H1 (cell line): Measurements from ENCODE around the gene ZNF608. TPM values are rescaled to one million over a fixed set of nuclear protein-coding genes. Genes with fewer than 3 reads are reported as not detected.

Experiments
- CTCF ChIA-PET: fragments of 300-600 bp; sonication (Branson Sonifier 250); formaldehyde crosslinking; loops from one replicate; lab custom pipeline; 2021; ENCODE audit not compliant: partially characterized antibody; lab: Charles Lee
- POLR2A ChIA-PET: fragments of 300-600 bp; sonication (Branson Sonifier 250); formaldehyde crosslinking; loops from one replicate; lab custom pipeline; 2021; ENCODE audit warnings: inconsistent platforms; ENCODE audit not compliant: partially characterized antibody; lab: Charles Lee
- DNase-seq, 2 experiments: peaks; one replicate each; pipeline versions ENCODE4 v3.0.0 to v3.0.0-alpha.2; 2010 to 2022; ENCODE audit warnings: low spot score in 2 of 2, low read depth in 1 of 2, mixed read lengths in 1 of 2
- FAIRE-seq: peaks from 2 replicates; lab custom pipeline; 2011; peaks lifted over from hg19 to GRCh38; lab: Jason Lieb, UNC
- H2AFZ ChIP-seq: 2 replicates; pipeline ENCODE4 v1.8.1; 2012; ENCODE audit warnings: low read length, inconsistent platforms
- H2AK5ac ChIP-seq: 2 replicates; pipeline ENCODE4 v1.6.1; 2013; ENCODE audit warnings: low read depth, low read length
- H2BK120ac ChIP-seq: replicated peaks from 2 replicates; pipeline ENCODE3; 2013; ENCODE audit warnings: low read depth, low read length, inconsistent platforms
- H2BK12ac ChIP-seq: 2 replicates; pipeline ENCODE4 v1.6.1; 2013; ENCODE audit warnings: low read depth, low read length
- H2BK15ac ChIP-seq: 2 replicates; pipeline ENCODE4 v1.6.1; 2013; ENCODE audit warnings: low read length
- H2BK20ac ChIP-seq: 2 replicates; pipeline ENCODE4 v1.6.1; 2013; ENCODE audit warnings: low read length
- H2BK5ac ChIP-seq: 2 replicates; pipeline ENCODE4 v1.6.1; 2013; ENCODE audit warnings: low read depth, low read length
- H3K14ac ChIP-seq: 2 replicates; pipeline ENCODE4 v1.6.1; 2013; ENCODE audit warnings: inconsistent platforms; ENCODE audit not compliant: insufficient read length
- H3K18ac ChIP-seq: 2 replicates; pipeline ENCODE4 v1.6.1; 2013; ENCODE audit warnings: low read length; ENCODE audit errors: extremely low read depth
- H3K23ac ChIP-seq: 2 replicates; pipeline ENCODE4 v1.6.1; 2013; ENCODE audit warnings: inconsistent platforms; ENCODE audit not compliant: insufficient read length
- H3K23me2 ChIP-seq: 2 replicates; pipeline ENCODE4 v1.6.1; 2013; ENCODE audit warnings: low read depth, low read length
- H3K27ac ChIP-seq: 2 replicates; pipeline ENCODE4 v1.6.1; 2011; ENCODE audit warnings: low read depth, low read length, inconsistent platforms
- H3K27me3 ChIP-seq, 4 experiments: replicated peaks in 1 of 4; 1 replicate in 1 of 4; 2 replicates in 3 of 4; pipeline versions ENCODE4 v1.6.1 to v1.8.1; 2011 to 2013; ENCODE audit warnings: low read length in 3 of 4, mild to moderate bottlenecking in 3 of 4, inconsistent platforms in 2 of 4, mixed read lengths in 2 of 4, moderate library complexity in 1 of 4; ENCODE audit not compliant: control insufficient read depth in 3 of 4, insufficient read depth in 3 of 4; ENCODE audit errors: extremely low read depth in 1 of 4
- H3K36me3 ChIP-seq, 4 experiments: 2 replicates each; pipeline versions ENCODE4 v1.6.1 to v1.8.1; 2011 to 2013; ENCODE audit warnings: mild to moderate bottlenecking in 4 of 4, low read length in 3 of 4, moderate library complexity in 2 of 4, control low read depth in 1 of 4, inconsistent platforms in 1 of 4; ENCODE audit not compliant: insufficient read depth in 4 of 4, control insufficient read depth in 2 of 4
- H3K4ac ChIP-seq: replicated peaks from 2 replicates; pipeline ENCODE3; 2013; ENCODE audit warnings: low read length, low read depth, mixed read lengths, inconsistent platforms; ENCODE audit not compliant: insufficient read length
- H3K4me1 ChIP-seq, 4 experiments: replicated peaks in 1 of 4; 1 replicate in 1 of 4; 2 replicates in 3 of 4; pipeline versions ENCODE4 v1.6.1 to v1.8.1; 2011 to 2013; ENCODE audit warnings: low read length in 3 of 4, inconsistent platforms in 2 of 4, mixed read lengths in 1 of 4; ENCODE audit not compliant: insufficient read depth in 4 of 4, control insufficient read depth in 3 of 4
- H3K4me2 ChIP-seq, 2 experiments: 2 replicates each; pipeline versions ENCODE4 v1.6.1 to v1.8.1; 2011 to 2013; ENCODE audit warnings: low read depth in 2 of 2, low read length in 2 of 2, control low read depth in 1 of 2, inconsistent platforms in 1 of 2, mild to moderate bottlenecking in 1 of 2; ENCODE audit not compliant: insufficient read depth in 1 of 2
- H3K4me3 ChIP-seq, 4 experiments: fragments of 200-600, 300-600 bp in 1 of 4; sonication (generic), shearing (Covaris generic), sonication (Bioruptor Twin) in 1 of 4; 2 replicates each; pipeline versions ENCODE4 v1.5.1 to v1.8.1; 2011 to 2016; ENCODE audit warnings: low read length in 4 of 4, low read depth in 3 of 4, control low read depth in 2 of 4, inconsistent platforms in 2 of 4, mild to moderate bottlenecking in 2 of 4, mixed read lengths in 1 of 4, moderate library complexity in 1 of 4; ENCODE audit not compliant: insufficient read depth in 2 of 4; ENCODE audit errors: extremely low read depth in 1 of 4
- H3K56ac ChIP-seq: replicated peaks from 2 replicates; pipeline ENCODE3; 2013; ENCODE audit warnings: low read depth, mild to moderate bottlenecking, mixed read lengths, low read length, inconsistent platforms; ENCODE audit not compliant: insufficient read length
- H3K79me1 ChIP-seq: 2 replicates; pipeline ENCODE4 v1.6.1; 2013; ENCODE audit warnings: low read depth, low read length, control low read depth
- H3K79me2 ChIP-seq, 2 experiments: 2 replicates each; pipeline versions ENCODE4 v1.6.1 to v1.8.1; 2012 to 2013; ENCODE audit warnings: low read length in 2 of 2, mild to moderate bottlenecking in 2 of 2, inconsistent platforms in 1 of 2; ENCODE audit not compliant: insufficient read depth in 2 of 2, control insufficient read depth in 1 of 2
- H3K9ac ChIP-seq, 4 experiments: replicated peaks in 1 of 4; 1 replicate in 1 of 4; 2 replicates in 3 of 4; pipeline versions ENCODE4 v1.6.1 to v1.8.1; 2011 to 2013; ENCODE audit warnings: low read depth in 3 of 4, low read length in 3 of 4, control low read depth in 2 of 4, mild to moderate bottlenecking in 2 of 4, moderate library complexity in 2 of 4, inconsistent platforms in 1 of 4; ENCODE audit errors: extremely low read depth in 1 of 4
- H3K9me3 ChIP-seq, 2 experiments: 2 replicates each; pipeline versions ENCODE4 v1.6.1 to v1.8.1; 2012 to 2013; ENCODE audit warnings: mild to moderate bottlenecking in 2 of 2, moderate library complexity in 2 of 2, control low read depth in 1 of 2, inconsistent platforms in 1 of 2, low read depth in 1 of 2, low read length in 1 of 2, mixed read lengths in 1 of 2; ENCODE audit not compliant: insufficient read depth in 2 of 2
- H4K20me1 ChIP-seq, 2 experiments: replicated peaks in 1 of 2; 2 replicates each; pipeline versions ENCODE3 to v1.8.1; 2011 to 2013; ENCODE audit warnings: inconsistent platforms in 2 of 2, low read length in 2 of 2, mild to moderate bottlenecking in 1 of 2; ENCODE audit not compliant: insufficient read depth in 2 of 2, control insufficient read depth in 1 of 2
- H4K5ac ChIP-seq: 2 replicates; pipeline ENCODE4 v1.6.1; 2013; ENCODE audit warnings: low read length, low read depth, mixed read lengths, inconsistent platforms; ENCODE audit not compliant: insufficient read length
- H4K8ac ChIP-seq: 2 replicates; pipeline ENCODE4 v1.8.0; 2013; ENCODE audit warnings: mild to moderate bottlenecking, moderate library complexity, low read length, inconsistent platforms; ENCODE audit not compliant: insufficient read depth; ENCODE audit errors: extremely low read depth
- H4K91ac ChIP-seq: replicated peaks from 2 replicates; pipeline ENCODE3; 2013; ENCODE audit warnings: low read length, mixed read lengths, inconsistent platforms; ENCODE audit not compliant: insufficient read length
- ASH2L ChIP-seq: fragments of 200-600, 300-600 bp; sonication (generic); IDR thresholded peaks from one replicate; pipeline ENCODE4 v1.7.1; 2017; ENCODE audit warnings: low read length
- ATF3 ChIP-seq: IDR thresholded peaks from 2 replicates; pipeline ENCODE4 v1.6.1; 2011; ENCODE audit warnings: low read depth, mild to moderate bottlenecking, low read length; ENCODE audit not compliant: insufficient read depth
- CHD2 ChIP-seq: IDR thresholded peaks from 2 replicates; pipeline ENCODE4 v1.6.1; 2012; ENCODE audit warnings: low read length, improper control_type of control experiment
- CREB1 ChIP-seq: IDR thresholded peaks from 2 replicates; pipeline ENCODE4 v1.6.1; 2012; ENCODE audit warnings: inconsistent platforms
- KDM4A ChIP-seq: IDR thresholded peaks from one replicate; pipeline ENCODE4 v1.7.1; 2012; ENCODE audit warnings: low read depth, mild to moderate bottlenecking, moderate library complexity, low read length, inconsistent platforms; ENCODE audit not compliant: severe bottlenecking
- KDM5A ChIP-seq: fragments of 200-600 bp; IDR thresholded peaks from 2 replicates; pipeline ENCODE4 v1.7.1; 2012; ENCODE audit warnings: mild to moderate bottlenecking, low read length, inconsistent platforms, mixed read lengths
- NRF1 ChIP-seq: IDR thresholded peaks from 2 replicates; pipeline ENCODE4 v1.6.1; 2011; ENCODE audit warnings: mild to moderate bottlenecking, low read depth, low read length, improper control_type of control experiment
- PHF8 ChIP-seq: fragments of 200-600 bp; sonication (generic); conservative IDR thresholded peaks from 2 replicates; pipeline ENCODE4 v1.7.1; 2012; ENCODE audit warnings: low read depth, mild to moderate bottlenecking, inconsistent platforms, low read length, moderate library complexity
- RAD21 ChIP-seq, 2 experiments: IDR thresholded peaks in 1 of 2; conservative IDR thresholded peaks in 1 of 2; 2 replicates each; pipeline ENCODE4 v1.6.1; 2011; ENCODE audit warnings: low read depth in 2 of 2, low read length in 2 of 2, improper control_type of control experiment in 1 of 2, inconsistent platforms in 1 of 2, mild to moderate bottlenecking in 1 of 2, moderate library complexity in 1 of 2
- RFX5 ChIP-seq: IDR thresholded peaks from 2 replicates; pipeline ENCODE4 v1.6.1; 2011; ENCODE audit warnings: low read depth, low read length, improper control_type of control experiment, borderline replicate concordance
- SRF ChIP-seq: IDR thresholded peaks from 2 replicates; pipeline ENCODE4 v1.6.1; 2011; ENCODE audit warnings: mild to moderate bottlenecking, low read depth, low read length, moderate library complexity
- TAF7 ChIP-seq: optimal IDR thresholded peaks from 2 replicates; pipeline ENCODE3; 2011; ENCODE audit warnings: low read depth, mild to moderate bottlenecking, inconsistent platforms, low read length, moderate library complexity, borderline replicate concordance
- TEAD4 ChIP-seq: IDR thresholded peaks from 2 replicates; pipeline ENCODE4 v1.6.1; 2012; ENCODE audit warnings: low read depth, low read length, inconsistent platforms, mixed read lengths
- WGBS, 2 experiments: shearing (Covaris generic) in 1 of 2; methylation state at CpG; one replicate each; pipeline versions ENCODE4 v1.1.6 to v1.1.7; 2013 to 2015; ENCODE audit warnings: low lambda C conversion rate in 2 of 2, mixed read lengths in 2 of 2, inconsistent platforms in 1 of 2, low coverage in 1 of 2, missing lambda C conversion rate in 1 of 2; ENCODE audit not compliant: insufficient replicate concordance in 2 of 2, insufficient coverage in 1 of 2, insufficient read length in 1 of 2; ENCODE audit errors: extremely low coverage in 1 of 2, missing lambda C conversion rate in 1 of 2; 5-methylcytosine and 5-hydroxymethylcytosine counted together
- polyA plus RNA-seq, 7 experiments: library from polyadenylated mRNA; depleted of rRNA in 3 of 7; stranded (reverse) in 5 of 7; unstranded in 2 of 7; fragments of >200 nt in 5 of 7; fragments of 200-250 nt in 2 of 7; gene quantifications; 1 replicate in 5 of 7; 2 replicates in 1 of 7; 4 replicates in 1 of 7; pipeline versions ENCODE4 v1.2.1 to v1.2.3, GENCODE V29; 2011 to 2013; ENCODE audit warnings: missing spikeins in 2 of 7, mixed read lengths in 2 of 7
- total RNA-seq: library from RNA; stranded (reverse); fragmentation: NEBNext Ultra II Directional; extraction: Animal tissue kit (Norgen Biotek cat#: 25700); gene quantifications from 2 replicates; pipeline ENCODE4 v1.2.1, GENCODE V29; 2021

Gene ZNF608
- total and polyA plus RNA-seq, 2 of the 8 experiments (the other 6 are each of a cell fraction or from before 2014, with no cell fraction given) = 17.2 to 40.8 TPM

GRCh38 chr5:124790301-124790894 lies 44.0 kb upstream of the ZNF608 start:
- Histone ChIP-seq H3K4ac (no peak overlapping the region), H3K23ac (no peak overlapping the region), H4K5ac (no peak overlapping the region), H3K56ac (no peak overlapping the region), H2BK5ac (no peak overlapping the region), H3K14ac (no peak overlapping the region), H4K20me1 (no peaks in the 10 kb centered on the region), H3K9ac (no peak overlapping the region), H3K4me3 (no peak overlapping the region), H2AK5ac (no peak overlapping the region), H2AFZ (no peak overlapping the region), H3K18ac (no peak overlapping the region), H3K23me2 (no peaks in the 10 kb centered on the region), H2BK12ac (no peak overlapping the region), H3K27ac (no peak overlapping the region), H3K27me3 (no peaks in the 10 kb centered on the region), H3K4me1 (no peaks in the 10 kb centered on the region; a peak in 2 of 7 replicates), H3K36me3 (no peaks in the 10 kb centered on the region), H4K8ac (no peak overlapping the region), H2BK120ac (no peak overlapping the region), H3K4me2 (no peak overlapping the region), H4K91ac (no peak overlapping the region), H3K79me2 (no peaks in the 10 kb centered on the region), H3K9me3 (no peaks in the 10 kb centered on the region), H2BK20ac (no peak overlapping the region), H2BK15ac (no peak overlapping the region), H3K79me1 (no peaks in the 10 kb centered on the region)
- 90% methylated on average over 3 of the region's 3 CpGs; no CpG with 5 or more reads in 1 of the 2 experiments for WGBS, 2 experiments
- FAIRE-seq (no peak), DNase-seq (no peak)
- ChIA-PET CTCF (no interaction called here), POLR2A (no interaction called here)
- TF ChIP-seq NRF1 = no peak
- TF ChIP-seq RFX5 = no peak
- TF ChIP-seq KDM5A = no peak
- no peak for TF ChIP-seq ASH2L
- TF ChIP-seq TEAD4 = no peak
- no peak for TF ChIP-seq CREB1
- TF ChIP-seq SRF = no peak
- no peak for TF ChIP-seq TAF7
- TF ChIP-seq KDM4A = no peak
- no peak for TF ChIP-seq CHD2
- TF ChIP-seq ATF3 = no peak
- TF ChIP-seq RAD21 (IDR thresholded peaks at IDR 0.05 in 1 of 2, conservative IDR thresholded peaks at IDR 0.05 in 1 of 2; ENCODE audit: low read depth in 2 of 2, low read length in 2 of 2) = no peak
- TF ChIP-seq PHF8 = no peak
